Stimulated activated CD8-positive, alpha-beta memory T cell treated with anti-CD3 and anti-CD28 coated beads, Interleukin-7, amount 100 ng/mL, for 1 hour (primary cell): ENCODE measurements around the gene BHMT.
"Not testable (repeated sequence)": the region's sequence is repeated elsewhere in the genome, so short reads cannot be mapped to it uniquely, and the experiment has no call there.

ENCODE experiments used
- DNase-seq, 2 donors: peaks; one replicate each; pipeline ENCODE4 v3.0.0-alpha.2; 2020; ENCODE audit warnings: low read depth in 2 of 2

Gene BHMT

GRCh38 chr5:79172269-79172668 lies 60.7 kb downstream of the BHMT start:
- no peak for DNase-seq

- DNase-seq, result no peak
These were observed 62.0 kb downstream of the BHMT start for GRCh38 chr5:79173626-79174025.

GRCh38 chr5:79180449-79180848 lies 68.8 kb downstream of the BHMT start:
- DNase-seq, result not testable (repeated sequence)

GRCh38 chr5:79181419-79182022 lies 69.9 kb downstream of the BHMT start:
- DNase-seq, result no peak
